CD4-positive, alpha-beta memory T cell (primary cell): ENCODE data around the gene SAMD4B. TPM values are rescaled to one million over a fixed set of nuclear protein-coding genes. Genes with fewer than 3 reads are reported as not detected.

Experiments used
- CTCF ChIA-PET: fragments of 350-600 bp; sonication (Branson Sonifier 250); formaldehyde crosslinking; loops from one replicate; lab custom pipeline; 2021; ENCODE audit warnings: inconsistent platforms; ENCODE audit not compliant: partially characterized antibody; lab: Charles Lee
- POLR2A ChIA-PET: fragments of 350-600 bp; sonication (Branson Sonifier 250); formaldehyde crosslinking; loops from one replicate; lab custom pipeline; 2021; ENCODE audit not compliant: partially characterized antibody; lab: Charles Lee
- DNase-seq, 5 donors: peaks; one replicate each; pipeline versions ENCODE4 v3.0.0 to v3.0.0-alpha.2; 2020 to 2022; ENCODE audit warnings: mixed read lengths in 1 of 5
- H3K27ac ChIP-seq: one replicate; pipeline ENCODE4 v1.7.0; 2013; ENCODE audit warnings: low read depth, low read length
- H3K27me3 ChIP-seq: 2 replicates; pipeline ENCODE4 v1.7.0; 2013; ENCODE audit warnings: mild to moderate bottlenecking, low read length, moderate library complexity; ENCODE audit not compliant: insufficient read depth
- H3K36me3 ChIP-seq: 2 replicates; pipeline ENCODE4 v1.7.0; 2013; ENCODE audit warnings: mild to moderate bottlenecking, low read length, moderate library complexity; ENCODE audit not compliant: insufficient read depth
- H3K4me1 ChIP-seq: 2 replicates; pipeline ENCODE4 v1.7.0; 2013; ENCODE audit warnings: mild to moderate bottlenecking, low read length, moderate library complexity; ENCODE audit not compliant: insufficient read depth
- H3K4me3 ChIP-seq, 2 donors: one replicate each; pipeline ENCODE4 v1.7.0; 2013; ENCODE audit warnings: low read length in 2 of 2, mild to moderate bottlenecking in 1 of 2
- H3K9me3 ChIP-seq, 2 donors: one replicate each; pipeline ENCODE4 v1.7.0; 2013; ENCODE audit warnings: low read length in 2 of 2, control low read depth in 1 of 2; ENCODE audit not compliant: control insufficient read depth in 1 of 2
- H3K27ac Mint-ChIP-seq, 7 donors: one replicate each; pipeline ENCODE4 v1.8.0; 2020 to 2021; ENCODE audit warnings: mixed read lengths in 7 of 7, mild to moderate bottlenecking in 6 of 7, inconsistent platforms in 3 of 7, moderate library complexity in 3 of 7
- H3K27me3 Mint-ChIP-seq, 2 donors: one replicate each; pipeline ENCODE4 v1.8.0; 2020 to 2021; ENCODE audit warnings: mixed read lengths in 2 of 2
- H3K36me3 Mint-ChIP-seq, 2 donors: one replicate each; pipeline ENCODE4 v1.8.0; 2020 to 2021; ENCODE audit warnings: mixed read lengths in 2 of 2, inconsistent platforms in 1 of 2, mild to moderate bottlenecking in 1 of 2
- H3K4me1 Mint-ChIP-seq, 4 donors: one replicate each; pipeline ENCODE4 v1.8.0; 2020 to 2021; ENCODE audit warnings: mixed read lengths in 4 of 4, mild to moderate bottlenecking in 1 of 4
- H3K4me3 Mint-ChIP-seq, 8 donors: one replicate each; pipeline ENCODE4 v1.8.0; 2020 to 2021; ENCODE audit warnings: mixed read lengths in 8 of 8, mild to moderate bottlenecking in 7 of 8, moderate library complexity in 6 of 8, inconsistent platforms in 3 of 8
- H3K9me3 Mint-ChIP-seq, 8 donors: one replicate each; pipeline ENCODE4 v1.8.0; 2020 to 2021; ENCODE audit warnings: mixed read lengths in 8 of 8, mild to moderate bottlenecking in 5 of 8, inconsistent platforms in 3 of 8, moderate library complexity in 1 of 8
- intact Hi-C: fragments of 100-400 bp; cut with micrococcal nuclease; formaldehyde crosslinking; loops from one replicate; pipeline ENCODE4 v1.15.1; 2023
- polyA plus RNA-seq, 2 donors: library from polyadenylated mRNA; unstranded; fragments of 300-500 nt; fragmentation: Illumina TruSeq; gene quantifications; one replicate each; pipeline ENCODE4 v1.2.3, GENCODE V29; 2021
- total RNA-seq, 2 experiments: library from RNA; stranded (reverse); gene quantifications; one replicate each; pipeline ENCODE4 v1.2.3, GENCODE V29; 2021

SAMD4B gene
- total and polyA plus RNA-seq, 4 experiments from 2014 or later = 7.3 to 79.6 (median 42.6) TPM

DNA sequence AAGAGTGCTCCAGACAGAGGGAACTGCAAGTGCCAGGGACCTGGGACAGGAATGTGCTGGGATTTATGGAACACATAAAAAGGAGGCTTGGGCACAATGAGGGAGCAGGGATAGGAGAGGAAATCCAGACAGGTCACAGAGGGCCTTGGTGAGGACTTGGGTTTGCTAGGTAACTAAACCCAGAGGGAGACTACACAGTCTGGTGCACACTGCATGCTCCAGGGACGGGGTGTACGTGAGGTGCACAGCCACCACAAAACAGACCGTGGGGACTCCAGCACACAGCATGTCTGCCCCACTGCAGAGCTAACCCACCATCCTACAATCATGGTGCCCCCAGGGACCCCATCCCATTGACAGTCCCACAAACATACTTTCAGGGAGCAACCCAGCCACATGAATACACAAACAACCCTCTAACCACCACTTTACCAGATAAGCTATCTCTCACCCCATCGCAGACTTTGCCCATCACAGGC, 58.9 kb downstream of the SAMD4B start:
- peak overlapping the region; percentile 100 for H3K27ac ChIP-seq
- H3K4me1 ChIP-seq = peaks cover 84% of the 10 kb centered on the region
- H3K36me3 ChIP-seq = peaks cover 3% of the 10 kb centered on the region
- ChIA-PET CTCF (interaction anchor here (1.0 to 15.4 kb wide), 6 partner anchors 11 to 279 kb away, joined by 3 to 215 read pairs (median 6); partner anchors contain the start of genes GMFG, PLEKHG2 and RPS16), POLR2A (interaction anchor here (0.7 to 11.3 kb wide), 14 partner anchors 7 to 1205 kb away, joined by 3 to 384 read pairs (median 10); partner anchors contain the start of genes GMFG, MED29, PAF1 and PLEKHG2)
- H3K4me3 ChIP-seq = peak overlapping the region in 1 of 2 donors; percentile 13
- no peak for DNase-seq
- Mint-ChIP-seq H3K36me3 (peaks cover 0 to 18% of the 10 kb centered on the region in 2 donors), H3K9me3 (no peaks in the 10 kb centered on the region), H3K27ac (peak overlapping the region; percentile 98 to 100 (median 99)), H3K27me3 (no peaks in the 10 kb centered on the region), H3K4me1 (peaks cover 36 to 89% (median 71%) of the 10 kb centered on the region in 4 donors), H3K4me3 (peak overlapping the region; percentile 78 to 96 (median 83))
- intact Hi-C loops = loop anchor here (1.0 to 2.0 kb wide), 2 partner anchors 11 to 44 kb away; partner anchors contain the start of genes PLEKHG2 and SUPT5H
- no peaks in the 10 kb centered on the region for H3K27me3 ChIP-seq
- H3K9me3 ChIP-seq = no peaks in the 10 kb centered on the region

DNA sequence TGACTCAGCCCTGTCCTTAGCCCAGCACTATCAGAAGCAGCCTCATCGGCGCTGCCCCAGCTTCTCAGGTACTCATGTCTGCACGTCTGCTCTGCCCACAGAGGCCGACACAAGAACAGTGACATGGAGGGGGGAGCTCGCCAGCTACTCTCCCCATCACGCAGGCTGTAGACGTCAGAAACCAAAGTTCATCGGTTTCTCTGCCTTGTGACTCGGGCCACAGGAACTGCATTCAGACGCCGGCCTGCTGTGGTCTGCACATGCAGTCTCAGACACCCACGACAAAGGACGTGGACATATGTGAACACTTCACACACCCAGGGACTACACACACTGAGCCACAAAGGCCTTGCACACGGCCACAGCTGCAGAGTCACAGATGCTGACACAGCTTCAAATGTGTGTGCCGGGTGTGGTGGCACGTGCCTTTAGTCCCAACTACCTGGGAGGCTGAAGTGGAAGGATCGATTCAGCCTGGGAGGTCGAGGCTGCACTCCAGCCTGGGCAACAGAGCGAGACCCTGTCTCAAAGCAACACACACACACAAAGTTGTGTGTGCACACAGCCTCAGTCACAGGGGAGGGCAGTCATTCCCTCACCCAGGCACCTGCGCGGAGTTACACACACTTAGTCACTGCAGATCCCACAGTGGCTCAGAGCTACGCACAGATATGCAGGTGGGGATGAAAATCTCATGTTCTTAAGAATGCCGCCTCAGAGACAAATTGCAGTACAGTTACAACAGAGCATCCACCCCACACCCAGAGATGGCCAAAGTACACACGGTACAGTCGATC, 59.5 kb downstream of the SAMD4B start:
- intact Hi-C loops = loop anchor here (1.0 to 2.0 kb wide), 3 partner anchors 10 to 43 kb away; partner anchors contain the start of genes MED29, PAF1, PLEKHG2 and SUPT5H
- ChIA-PET CTCF (interaction anchor here (1.0 to 15.4 kb wide), 6 partner anchors 10 to 279 kb away, joined by 3 to 215 read pairs (median 6); partner anchors contain the start of genes GMFG, PLEKHG2 and RPS16), POLR2A (interaction anchor here (0.7 to 11.3 kb wide), 15 partner anchors 6 to 1208 kb away, joined by 3 to 384 read pairs (median 8); partner anchors contain the start of genes GMFG, MED29, PAF1 and PLEKHG2)
- Mint-ChIP-seq H3K36me3 (peaks cover 0 to 23% of the 10 kb centered on the region in 2 donors), H3K27me3 (no peaks in the 10 kb centered on the region), H3K27ac (peak overlapping the region; percentile 98 to 100 (median 99)), H3K9me3 (peaks cover 0 to 1% (median 0%) of the 10 kb centered on the region in 8 donors), H3K4me3 (peak overlapping the region; percentile 78 to 96 (median 83)), H3K4me1 (peaks cover 38 to 94% (median 74%) of the 10 kb centered on the region in 4 donors)
- Histone ChIP-seq H3K27me3 (no peaks in the 10 kb centered on the region), H3K36me3 (peaks cover 3% of the 10 kb centered on the region), H3K27ac (peak overlapping the region; percentile 100), H3K9me3 (no peaks in the 10 kb centered on the region), H3K4me1 (peaks cover 87% of the 10 kb centered on the region), H3K4me3 (peak overlapping the region in 1 of 2 donors; percentile 83)
- DNase-seq = peak; percentile 86 to 99 (median 86)

DNA sequence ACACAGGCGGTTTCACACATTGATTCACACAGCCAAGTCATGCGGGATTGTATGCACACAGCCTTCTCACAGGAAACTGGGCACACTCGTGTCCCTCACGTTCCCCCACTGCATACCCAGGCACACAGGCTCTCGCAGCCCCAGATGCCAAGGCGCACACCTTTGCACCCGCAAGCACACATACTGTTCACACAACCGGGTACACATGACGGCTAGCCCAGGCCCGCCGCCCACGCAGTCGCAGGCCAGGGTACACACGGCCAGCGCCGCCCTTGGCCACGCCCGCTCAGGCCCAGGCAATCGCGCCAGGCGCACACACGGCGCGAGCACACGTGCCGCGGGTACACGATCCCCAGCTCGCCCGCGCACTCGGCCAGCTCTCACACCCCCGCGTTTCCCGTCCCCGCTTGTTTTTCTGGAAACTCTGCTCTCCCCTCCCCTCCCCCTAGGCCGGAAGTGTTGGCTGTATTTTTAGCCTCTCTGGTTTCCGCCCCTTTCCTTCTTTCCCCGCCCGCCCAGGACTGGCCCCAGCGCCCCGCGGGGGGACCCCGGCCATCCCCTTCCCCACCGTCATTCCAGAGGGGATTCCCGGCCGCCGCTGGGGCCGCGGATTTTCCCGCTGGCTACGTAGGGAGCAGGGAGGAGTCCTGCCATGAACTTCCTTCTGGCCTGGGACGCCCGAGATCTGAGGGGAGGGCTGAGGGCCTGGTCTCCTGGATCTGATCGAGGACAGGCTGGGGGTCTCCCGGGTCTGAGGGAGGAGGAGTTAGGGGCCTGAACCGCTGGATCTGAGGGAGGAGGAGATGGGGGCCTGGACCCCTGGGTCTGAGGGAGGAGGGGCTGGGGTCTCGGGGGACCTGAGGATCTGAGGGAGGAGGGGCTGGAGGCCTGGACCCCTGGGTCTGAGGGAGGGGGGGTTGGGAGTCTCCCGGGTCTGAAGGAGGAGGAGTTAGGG, 60.4 kb downstream of the SAMD4B start:
- H3K4me1 ChIP-seq = peaks cover 82% of the 10 kb centered on the region
- H3K9me3 ChIP-seq = no peaks in the 10 kb centered on the region
- H3K27me3 Mint-ChIP-seq = no peaks in the 10 kb centered on the region
- peaks cover 38 to 95% (median 68%) of the 10 kb centered on the region in 4 donors for H3K4me1 Mint-ChIP-seq
- CTCF ChIA-PET = interaction anchor here (1.7 to 15.4 kb wide), 2 partner anchors 9 to 38 kb away, joined by 6 to 215 read pairs; partner anchors contain the start of gene PLEKHG2
- H3K27me3 ChIP-seq = no peaks in the 10 kb centered on the region
- H3K4me3 ChIP-seq = peak overlapping the region; percentile 73 to 83
- peak overlapping the region; percentile 98 to 100 (median 99) for H3K27ac Mint-ChIP-seq
- intact Hi-C loops = loop anchor here (1.0 kb wide), 1 partner anchor 11 kb away; the partner anchor contains the start of genes MED29 and PAF1
- peak; percentile 78 to 94 (median 81) for DNase-seq
- H3K27ac ChIP-seq = peak overlapping the region; percentile 100
- peaks cover 0 to 6% (median 0%) of the 10 kb centered on the region in 8 donors for H3K9me3 Mint-ChIP-seq
- H3K4me3 Mint-ChIP-seq = peak overlapping the region; percentile 78 to 96 (median 83)
- peaks cover 4 to 26% of the 10 kb centered on the region in 2 donors for H3K36me3 Mint-ChIP-seq
- POLR2A ChIA-PET = interaction anchor here (0.9 to 11.3 kb wide), 15 partner anchors 9 to 1207 kb away, joined by 3 to 384 read pairs (median 8); partner anchors contain the start of genes GMFG, MED29, PAF1 and PLEKHG2
- H3K36me3 ChIP-seq = peaks cover 2% of the 10 kb centered on the region

DNA sequence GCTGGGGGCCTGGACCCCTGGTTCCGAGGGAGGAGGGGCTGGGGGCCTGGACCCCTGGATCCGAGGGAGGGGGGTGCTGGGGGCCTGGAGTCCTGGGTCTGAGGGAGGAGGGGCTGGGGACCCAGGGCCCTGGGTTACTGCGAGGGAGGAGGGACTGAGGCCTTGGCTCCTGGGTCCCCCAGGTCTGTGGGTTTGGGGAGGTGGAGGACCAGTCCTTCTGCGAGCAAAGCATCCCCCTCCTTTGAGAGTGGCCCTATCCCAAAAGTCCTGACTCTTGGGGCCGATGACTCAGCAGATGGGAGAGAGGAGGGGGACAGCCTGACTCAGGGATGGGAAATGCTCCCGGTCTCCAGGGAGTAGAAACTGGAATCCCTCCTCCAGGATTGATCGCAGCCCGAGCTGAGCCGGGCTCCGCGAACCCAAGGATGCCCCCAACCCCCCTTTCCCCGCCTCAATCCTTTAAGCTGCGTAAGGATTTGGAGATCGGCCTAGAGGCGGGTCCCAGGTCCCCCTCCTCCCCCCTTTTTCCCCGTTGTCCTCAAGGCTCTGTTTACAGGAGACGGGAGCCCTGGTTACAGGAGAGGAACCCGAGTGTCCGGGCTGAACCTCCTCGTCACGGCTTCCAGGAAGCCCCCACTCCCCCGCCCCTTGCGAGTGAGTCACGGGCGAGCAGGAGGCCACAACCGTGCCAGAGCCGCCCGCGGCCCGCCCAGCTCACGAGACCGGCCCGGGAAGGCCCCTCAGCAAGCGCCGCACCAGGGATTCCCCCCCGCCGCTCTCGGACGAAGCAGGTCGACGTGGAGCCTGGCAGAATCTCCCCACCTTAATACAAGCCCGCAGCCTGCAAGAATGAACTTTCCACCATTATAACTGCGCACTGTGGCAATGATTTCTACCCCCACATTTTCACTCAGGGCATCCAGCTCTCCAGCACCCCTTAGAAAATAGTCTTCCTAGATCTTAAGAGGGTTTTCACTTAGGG, 61.4 kb downstream of the SAMD4B start:
- H3K9me3 ChIP-seq = no peaks in the 10 kb centered on the region
- DNase-seq = peak; percentile 94 to 100 (median 96)
- intact Hi-C loops = no loop called here
- H3K27ac ChIP-seq = peak overlapping the region; percentile 100
- H3K36me3 Mint-ChIP-seq = peaks cover 14 to 32% of the 10 kb centered on the region in 2 donors
- H3K27ac Mint-ChIP-seq = peak overlapping the region; percentile 98 to 100 (median 99)
- ChIA-PET POLR2A (interaction anchor here (0.5 to 11.3 kb wide), 12 partner anchors 8 to 1206 kb away, joined by 3 to 384 read pairs (median 11); partner anchors contain the start of genes GMFG, MED29, PAF1 and PLEKHG2), CTCF (interaction anchor here (15.4 kb wide), 1 partner anchor 8 kb away, joined by 215 read pairs; the partner anchor contains the start of gene PLEKHG2)
- peaks cover 0 to 8% (median 0%) of the 10 kb centered on the region in 8 donors for H3K9me3 Mint-ChIP-seq
- no peaks in the 10 kb centered on the region for H3K27me3 Mint-ChIP-seq
- H3K4me1 Mint-ChIP-seq = peaks cover 35 to 94% (median 60%) of the 10 kb centered on the region in 4 donors
- H3K36me3 ChIP-seq = peaks cover 12% of the 10 kb centered on the region
- H3K4me3 ChIP-seq = peak overlapping the region; percentile 73 to 83
- H3K4me3 Mint-ChIP-seq = peak overlapping the region; percentile 78 to 96 (median 83)
- H3K4me1 ChIP-seq = peaks cover 75% of the 10 kb centered on the region
- H3K27me3 ChIP-seq = no peaks in the 10 kb centered on the region

DNA sequence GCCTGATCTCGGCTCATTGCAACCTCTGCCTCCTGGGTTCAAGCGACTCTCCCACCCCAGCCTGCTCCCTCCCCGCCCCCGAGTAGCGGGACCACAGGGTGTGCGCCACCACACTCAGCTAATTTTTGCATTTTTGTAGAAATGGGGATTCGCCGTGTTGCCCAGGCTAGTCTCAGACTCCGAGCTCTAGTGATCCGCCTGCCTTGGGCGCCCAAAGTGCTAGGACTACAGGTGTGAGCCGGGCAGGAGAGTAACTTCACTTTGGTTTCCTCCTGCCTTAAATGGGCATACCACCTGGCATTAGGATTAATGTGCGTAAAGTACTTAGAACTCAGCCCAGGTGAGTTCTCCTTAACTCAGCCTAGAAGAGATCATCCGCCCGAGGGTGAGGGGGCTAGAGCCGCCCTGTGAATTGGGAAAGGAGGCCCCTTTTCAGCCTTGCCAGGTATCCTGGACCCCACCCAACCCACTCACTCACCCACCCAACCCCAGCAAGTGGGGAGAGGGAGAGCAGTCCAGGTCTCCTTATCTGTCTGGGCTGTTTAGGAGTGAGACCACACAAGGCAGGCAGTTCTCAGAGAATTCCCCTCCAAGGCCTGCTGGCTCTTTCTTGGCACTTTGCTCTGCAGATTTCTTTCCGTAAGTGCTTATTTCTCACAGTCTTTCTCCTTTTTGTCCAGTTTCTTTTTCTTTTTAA, 63.2 kb downstream of the SAMD4B start:
- intact Hi-C loops = no loop called here
- DNase-seq = peak in 3 of 5 donors; percentile 22 to 57 (median 27)
- H3K36me3 Mint-ChIP-seq = peaks cover 22 to 44% of the 10 kb centered on the region in 2 donors

More for the DNA sequence above, 63.2 kb downstream of the SAMD4B start:
- Mint-ChIP-seq H3K4me1 (peaks cover 35 to 95% (median 53%) of the 10 kb centered on the region in 4 donors), H3K4me3 (peak overlapping the region; percentile 55 to 96 (median 90)), H3K27ac (peak overlapping the region; percentile 98 to 100 (median 99)), H3K27me3 (no peaks in the 10 kb centered on the region), H3K9me3 (peaks cover 0 to 10% (median 0%) of the 10 kb centered on the region in 8 donors)
- no peak overlapping the region for H3K4me3 ChIP-seq
- H3K27me3 ChIP-seq = no peaks in the 10 kb centered on the region
- POLR2A ChIA-PET = interaction anchor here (1.0 to 11.3 kb wide), 7 partner anchors 9 to 1015 kb away, joined by 3 to 181 read pairs (median 14); partner anchors contain the start of genes GMFG, MED29, PAF1 and RPS16
- H3K9me3 ChIP-seq = no peaks in the 10 kb centered on the region
- H3K4me1 ChIP-seq = peaks cover 66% of the 10 kb centered on the region
- H3K36me3 ChIP-seq = peaks cover 14% of the 10 kb centered on the region
- CTCF ChIA-PET = interaction anchor here (4.3 kb wide), 1 partner anchor 8 kb away, joined by 54 read pairs; no protein-coding TSS in a partner anchor
- H3K27ac ChIP-seq = peak overlapping the region; percentile 100
